ENCODE data around the gene ATOH8.
"Not testable (repeated sequence)": the region's sequence is repeated elsewhere in the genome, so short reads cannot be mapped to it uniquely, and the experiment has no call there.

Gene ATOH8

GRCh38 chr2:85753525-85754312 lies at the start of gene ATOH8:
TSS of gene ATOH8 (plus strand) at chr2:85753991. CDS start at chr2:85754190, 199 bp downstream.
- DNase-seq, result peak; percentile 79

GRCh38 chr2:85704038-85704437 lies 49.8 kb upstream of the ATOH8 start:
- DNase-seq, result no peak

- no peak for DNase-seq
These were observed 48.8 kb upstream of the ATOH8 start for GRCh38 chr2:85704800-85705679.

GRCh38 chr2:85705680-85706039 lies 48.1 kb upstream of the ATOH8 start:
- DNase-seq, result peak; percentile 68

- DNase-seq, result no peak
These were observed 47.7 kb upstream of the ATOH8 start for GRCh38 chr2:85706063-85706462.

- DNase-seq, result no peak
These were observed 47.0 kb upstream of the ATOH8 start for GRCh38 chr2:85706599-85707296.

GRCh38 chr2:85707304-85707703 lies 46.5 kb upstream of the ATOH8 start:
- DNase-seq, result peak; percentile 94

- no peak for DNase-seq
These were observed 45.1 kb upstream of the ATOH8 start for GRCh38 chr2:85708641-85709040.

- no peak for DNase-seq
These were observed 44.4 kb upstream of the ATOH8 start for GRCh38 chr2:85709401-85709811.

GRCh38 chr2:85710687-85711577 lies 42.9 kb upstream of the ATOH8 start:
- DNase-seq, result peak; percentile 50

- no peak for DNase-seq
These were observed 42.2 kb upstream of the ATOH8 start for GRCh38 chr2:85711578-85712060.

GRCh38 chr2:85712336-85712735 lies 41.5 kb upstream of the ATOH8 start:
- no peak for DNase-seq

- DNase-seq, result no peak
These were observed 40.8 kb upstream of the ATOH8 start for GRCh38 chr2:85712849-85713612.

- peak; percentile 95 for DNase-seq
These were observed 40.0 kb upstream of the ATOH8 start for GRCh38 chr2:85713836-85714235.

- DNase-seq, result not testable (repeated sequence)
These were observed 39.4 kb upstream of the ATOH8 start for GRCh38 chr2:85714421-85714820.

GRCh38 chr2:85714841-85715240 lies 39.0 kb upstream of the ATOH8 start:
- DNase-seq, result no peak

GRCh38 chr2:85716346-85716914 lies 37.4 kb upstream of the ATOH8 start:
- DNase-seq, result no peak

- DNase-seq, result no peak
These were observed 36.3 kb upstream of the ATOH8 start for GRCh38 chr2:85717308-85718008.

GRCh38 chr2:85718009-85718391 lies 35.8 kb upstream of the ATOH8 start:
- no peak for DNase-seq

GRCh38 chr2:85718885-85719492 lies 34.8 kb upstream of the ATOH8 start:
- DNase-seq, result no peak
